PC-3 (cell line): ENCODE measurements around the gene MNT. TPM values are rescaled to one million over a fixed set of nuclear protein-coding genes. Genes with fewer than 3 reads are reported as not detected.

Experiments
- ATAC-seq: fragments of 200-7000 bp; cut with Tn5 transposase; 2 replicates; pipeline ENCODE4 v1.9.1; 2020; ENCODE audit warnings: mild to moderate bottlenecking, moderate library complexity
- BruUV-seq: library from RNA; stranded (reverse); fragments of 400-500 nt; replicated peaks from 2 replicates; lab custom pipeline; 2021; lab: Mats Ljungman, UMichigan
- CTCF ChIA-PET: fragments of 300-600 bp; sonication (Branson Sonifier 250); formaldehyde crosslinking; loops from one replicate; lab custom pipeline; 2022; ENCODE audit warnings: antibody characterized with exemption; lab: Charles Lee
- POLR2A ChIA-PET: fragments of 300-600 bp; sonication (Branson Sonifier 250); formaldehyde crosslinking; loops from one replicate; lab custom pipeline; 2022; ENCODE audit warnings: antibody characterized with exemption; ENCODE audit not compliant: unreplicated experiment; lab: Charles Lee
- DNase-seq: peaks from one replicate; pipeline ENCODE4 v3.0.0-alpha.2; 2015
- H2AFZ ChIP-seq: fragments of 300-600 bp; sonication (generic); 2 replicates; pipeline ENCODE4 v1.6.0; 2016; ENCODE audit warnings: antibody characterized with exemption, low read length
- H3F3A ChIP-seq: fragments of 300-600 bp; sonication (generic); one replicate; pipeline ENCODE4 v1.6.0; 2017; ENCODE audit warnings: antibody characterized with exemption, low read length, control low read depth, mild to moderate bottlenecking; ENCODE audit not compliant: unreplicated experiment
- H3K27ac ChIP-seq: fragments of 300-600 bp; sonication (generic); 2 replicates; pipeline ENCODE4 v1.5.1; 2016; ENCODE audit warnings: mild to moderate bottlenecking, low read length
- H3K27me3 ChIP-seq: fragments of 300-600 bp; sonication (generic); 2 replicates; pipeline ENCODE4 v1.6.1; 2016; ENCODE audit warnings: low read length, mixed read lengths
- H3K36me3 ChIP-seq: fragments of 300-600 bp; sonication (generic); 2 replicates; pipeline ENCODE4 v1.6.1; 2016; ENCODE audit warnings: low read depth, mixed run types, low read length, mixed read lengths
- H3K4me1 ChIP-seq: fragments of 300-600 bp; sonication (generic); 2 replicates; pipeline ENCODE4 v1.5.1; 2016; ENCODE audit warnings: low read length; ENCODE audit not compliant: insufficient read depth
- H3K4me2 ChIP-seq: fragments of 300-600 bp; sonication (generic); 2 replicates; pipeline ENCODE4 v1.6.0; 2016; ENCODE audit warnings: low read length
- H3K4me3 ChIP-seq: fragments of 300-600 bp; sonication (generic); 2 replicates; pipeline ENCODE4 v1.5.1; 2016; ENCODE audit warnings: mild to moderate bottlenecking, low read length, mixed read lengths
- H3K79me2 ChIP-seq: fragments of 300-600 bp; sonication (generic); 2 replicates; pipeline ENCODE4 v1.6.1; 2017; ENCODE audit warnings: low read length, mixed read lengths
- H3K9ac ChIP-seq: fragments of 300-600 bp; sonication (generic); 2 replicates; pipeline ENCODE4 v1.6.0; 2016; ENCODE audit warnings: mild to moderate bottlenecking, low read length
- H3K9me2 ChIP-seq: fragments of 300-600 bp; sonication (generic); replicated peaks from 2 replicates; pipeline ENCODE4 v1.6.1; 2016; ENCODE audit warnings: mixed run types, low read length, mixed read lengths
- H3K9me3 ChIP-seq: fragments of 300-600 bp; sonication (generic); 2 replicates; pipeline ENCODE4 v1.6.1; 2016; ENCODE audit warnings: low read length, mixed read lengths
- H4K20me1 ChIP-seq: fragments of 300-600 bp; sonication (generic); 2 replicates; pipeline ENCODE4 v1.6.1; 2016; ENCODE audit warnings: low read length, mixed read lengths
- CTCF ChIP-seq: fragments of 300-600 bp; sonication (generic); conservative IDR thresholded peaks from 2 replicates; pipeline ENCODE4 v1.5.1; 2017; ENCODE audit warnings: antibody characterized with exemption, low read depth, mild to moderate bottlenecking, low read length
- EZH2 ChIP-seq: fragments of 300-600 bp; sonication (generic); IDR thresholded peaks from one replicate; pipeline ENCODE4 v1.6.1; 2017; ENCODE audit warnings: antibody characterized with exemption, mild to moderate bottlenecking, low read length; ENCODE audit not compliant: unreplicated experiment
- EZH2phosphoT487 ChIP-seq: fragments of 300-600 bp; sonication (generic); IDR thresholded peaks from 2 replicates; pipeline ENCODE4 v1.6.1; 2018; ENCODE audit warnings: mild to moderate bottlenecking, antibody characterized with exemption, low read length, borderline replicate concordance
- intact Hi-C: fragments of 100-400 bp; cut with micrococcal nuclease; formaldehyde crosslinking; loops from 2 replicates; pipeline ENCODE4 v1.9.0; 2023
- total RNA-seq: library from RNA; depleted of rRNA; stranded (reverse); fragments of >200 nt; gene quantifications from 2 replicates; pipeline ENCODE4 v1.2.3, GENCODE V29; 2014; rRNA removed

Gene MNT
- total RNA-seq, 1 experiment from 2014 or later, result 19.1 TPM

- Histone ChIP-seq H3K9me2 (no peaks in the 10 kb centered on the region), H3K27ac (peak within 1 kb of the TSS; percentile 63), H3K4me1 (peaks cover 19% of the 10 kb centered on the region), H3K79me2 (peaks cover 76% of the 10 kb centered on the region), H3K27me3 (no peaks in the 10 kb centered on the region), H3K4me2 (peak within 1 kb of the TSS; percentile 98), H3F3A (no peaks in the 10 kb centered on the region), H3K36me3 (peaks cover 37% of the 10 kb centered on the region), H3K9me3 (no peaks in the 10 kb centered on the region), H3K4me3 (peak within 1 kb of the TSS; percentile 99), H3K9ac (peak within 1 kb of the TSS; percentile 100), H4K20me1 (0 out of 2 replicates have a peak, but pooled peaks cover 5% of the 10 kb centered on the region), H2AFZ (peak within 1 kb of the TSS; percentile 73)
- ChIA-PET CTCF (interaction anchor here (3.8 kb wide), 1 partner anchor 17 kb away, joined by 26 read pairs; no protein-coding TSS in a partner anchor), POLR2A (interaction anchor here (0.6 to 1.0 kb wide), 3 partner anchors 23 to 71 kb away, joined by 3 to 4 read pairs (median 4); no protein-coding TSS in a partner anchor)
- TF ChIP-seq EZH2phosphoT487 (no peak), EZH2 (no peak), CTCF (no peak; the same call in 1 of the 2 replicates)
- intact Hi-C loops, result loop anchor here (2.0 kb wide), 1 partner anchor 16 kb away; no protein-coding TSS in a partner anchor
- peak; percentile 83 for ATAC-seq
- TSS peak; percentile 65 for BruUV-seq
- peak; percentile 85 for DNase-seq
Observed at GRCh38 chr17:2336215-2336851, 64.5 kb downstream of the MNT start, which contains the start of gene TSR1. Gene TSR1, minus strand, starts transcription at chr17:2336457. Its CDS starts 30 bp downstream, at chr17:2336427.

- peaks cover 81% of the 10 kb centered on the region for H3K79me2 ChIP-seq
Observed at GRCh38 chr17:2335726-2336214, 65.1 kb downstream of the MNT start.

More at GRCh38 chr17:2335726-2336214, 65.1 kb downstream of the MNT start:
- Histone ChIP-seq H3K36me3 (peaks cover 43% of the 10 kb centered on the region), H3K4me2 (peak overlapping the region; percentile 98), H4K20me1 (0 out of 2 replicates have a peak, but pooled peaks cover 5% of the 10 kb centered on the region), H3K4me3 (peak overlapping the region; percentile 99), H3K4me1 (peaks cover 19% of the 10 kb centered on the region), H3K27ac (peak overlapping the region; percentile 63), H2AFZ (peak overlapping the region; percentile 50; the same call in 1 of the 2 replicates), H3K9ac (peak overlapping the region; percentile 100), H3K9me3 (no peaks in the 10 kb centered on the region), H3F3A (no peaks in the 10 kb centered on the region), H3K9me2 (no peaks in the 10 kb centered on the region), H3K27me3 (no peaks in the 10 kb centered on the region)
- CTCF ChIA-PET, result interaction anchor here (3.8 kb wide), 1 partner anchor 17 kb away, joined by 26 read pairs; no protein-coding TSS in a partner anchor
- intact Hi-C loops, result loop anchor here (2.0 kb wide), 1 partner anchor 17 kb away; no protein-coding TSS in a partner anchor
- TF ChIP-seq CTCF (no peak), EZH2 (no peak), EZH2phosphoT487 (no peak)
- POLR2A ChIA-PET, result interaction anchor here (1.0 kb wide), 1 partner anchor 71 kb away, joined by 4 read pairs; no protein-coding TSS in a partner anchor
- no peak for ATAC-seq
- TSS peak; percentile 66 for BruUV-seq
- DNase-seq, result no peak

Other genes with a start within 250 kb of the MNT start
- 13.4 and 20.4 TPM in 2 replicates for gene SMG6, start 97.3 kb downstream of the MNT start, total RNA-seq
- 8.8 and 12.0 TPM in 2 replicates for gene SRR, start 97.1 kb downstream of the MNT start, total RNA-seq
- 70.3 and 90.2 TPM in 2 replicates for gene TSR1, start 64.6 kb downstream of the MNT start, total RNA-seq
- 36.6 and 47.2 TPM in 2 replicates for gene SGSM2, start 63.6 kb downstream of the MNT start, total RNA-seq
- gene METTL16, start 110.8 kb upstream of the MNT start, total RNA-seq, result 20.7 and 20.8 TPM in 2 replicates
- 45.0 and 49.1 TPM in 2 replicates for gene PAFAH1B1, start 192.6 kb upstream of the MNT start, total RNA-seq